Endodermal cell (in vitro differentiated cells): ENCODE data around the gene KIAA1671. TPM values are rescaled to one million over a fixed set of nuclear protein-coding genes. Genes with fewer than 3 reads are reported as not detected.

Source experiments
- DNase-seq: peaks from one replicate; pipeline ENCODE4 v3.0.0-alpha.2; 2017
- H3K27ac ChIP-seq: 2 replicates; pipeline ENCODE4 v1.5.1; 2013; ENCODE audit warnings: mild to moderate bottlenecking, low read depth, low read length, moderate library complexity
- H3K27me3 ChIP-seq: 2 replicates; pipeline ENCODE4 v1.6.1; 2013; ENCODE audit warnings: mild to moderate bottlenecking, low read length, moderate library complexity; ENCODE audit not compliant: insufficient read depth, control insufficient read depth, poor library complexity, severe bottlenecking
- H3K36me3 ChIP-seq: 2 replicates; pipeline ENCODE4 v1.7.0; 2013; ENCODE audit warnings: mild to moderate bottlenecking, low read length, moderate library complexity; ENCODE audit not compliant: control insufficient read depth, insufficient read depth
- H3K4me1 ChIP-seq: one replicate; pipeline ENCODE4 v1.7.0; 2013; ENCODE audit warnings: low read length; ENCODE audit not compliant: control insufficient read depth, insufficient read depth
- H3K4me3 ChIP-seq: 2 replicates; pipeline ENCODE4 v1.5.1; 2013; ENCODE audit warnings: mild to moderate bottlenecking, low read length, moderate library complexity
- H3K9ac ChIP-seq: 2 replicates; pipeline ENCODE4 v1.6.1; 2013; ENCODE audit warnings: mild to moderate bottlenecking, low read length, moderate library complexity; ENCODE audit not compliant: poor library complexity, severe bottlenecking; ENCODE audit errors: extremely low read depth
- H3K9me3 ChIP-seq: 2 replicates; pipeline ENCODE4 v1.6.1; 2013; ENCODE audit warnings: mild to moderate bottlenecking, low read length, moderate library complexity; ENCODE audit not compliant: control insufficient read depth
- H3K27ac Mint-ChIP-seq: 2 replicates; pipeline ENCODE4 v1.8.0; 2020; ENCODE audit warnings: mixed read lengths
- H3K27me3 Mint-ChIP-seq: 2 replicates; pipeline ENCODE4 v1.8.0; 2021; ENCODE audit warnings: mild to moderate bottlenecking, mixed read lengths; ENCODE audit not compliant: insufficient read depth
- H3K36me3 Mint-ChIP-seq: 2 replicates; pipeline ENCODE4 v1.8.0; 2020; ENCODE audit warnings: low read depth, mixed read lengths
- H3K4me1 Mint-ChIP-seq: 2 replicates; pipeline ENCODE4 v1.8.0; 2020; ENCODE audit warnings: mixed read lengths
- H3K4me3 Mint-ChIP-seq: 2 replicates; pipeline ENCODE4 v1.8.0; 2020; ENCODE audit warnings: mild to moderate bottlenecking, moderate library complexity, mixed read lengths
- H3K9me3 Mint-ChIP-seq: 2 replicates; pipeline ENCODE4 v1.8.0; 2020; ENCODE audit warnings: mild to moderate bottlenecking, mixed read lengths
- CTCF ChIP-seq: fragments of 200-600 bp; sonication (generic); conservative IDR thresholded peaks from 2 replicates; pipeline ENCODE4 v1.5.0; 2021; ENCODE audit warnings: antibody characterized with exemption, mild to moderate bottlenecking
- WGBS, 2 experiments: methylation state at CpG; one replicate each; pipeline versions ENCODE4 v1.1.5 to v1.1.7; 2013; ENCODE audit warnings: missing lambda C conversion rate in 2 of 2, mixed read lengths in 1 of 2; ENCODE audit not compliant: insufficient coverage in 1 of 2, insufficient read length in 1 of 2; 5-methylcytosine and 5-hydroxymethylcytosine counted together
- total RNA-seq, 2 donors: library from RNA; stranded (reverse); fragmentation: NEBNext Ultra II Directional in 1 of 2; extraction: Animal tissue kit (Norgen Biotek cat#: 25700) in 1 of 2; gene quantifications; 2 replicates in 1 of 2; 3 replicates in 1 of 2; pipeline ENCODE4 v1.2.1, GENCODE V29; 2021

Gene KIAA1671
- total RNA-seq, 2 donors from 2014 or later: 38.8 to 43.7 TPM

GRCh38 chr22:25023879-25024278, 71.4 kb downstream of the KIAA1671 start:
- Histone ChIP-seq H3K4me3 (no peak overlapping the region), H3K4me1 (no peaks in the 10 kb centered on the region), H3K9ac (no peak overlapping the region), H3K9me3 (no peaks in the 10 kb centered on the region), H3K36me3 (peaks cover 8% of the 10 kb centered on the region), H3K27ac (no peak overlapping the region), H3K27me3 (no peaks in the 10 kb centered on the region)
- Mint-ChIP-seq H3K36me3 (peaks cover 4% of the 10 kb centered on the region), H3K9me3 (no peaks in the 10 kb centered on the region), H3K27me3 (no peaks in the 10 kb centered on the region), H3K27ac (no peak overlapping the region), H3K4me3 (no peak overlapping the region), H3K4me1 (peaks cover 23% of the 10 kb centered on the region)
- no peak for TF ChIP-seq CTCF
- 92 to 100% methylated on average over 2 to 3 of the region's 3 CpGs for WGBS, 2 experiments
- no peak for DNase-seq

- no peaks in the 10 kb centered on the region for H3K9me3 ChIP-seq
- H3K4me3 ChIP-seq: no peak overlapping the region
- TF ChIP-seq CTCF: no peak
- H3K27me3 ChIP-seq: no peaks in the 10 kb centered on the region
- no peak overlapping the region for H3K4me3 Mint-ChIP-seq
- whole genome bisulfite sequencing, 2 experiments: 76 to 88% methylated on average over 3 of the region's 3 CpGs
- no peak overlapping the region for H3K27ac ChIP-seq
- DNase-seq: no peak
- peaks cover 12% of the 10 kb centered on the region for H3K36me3 ChIP-seq
- peaks cover 14% of the 10 kb centered on the region for H3K36me3 Mint-ChIP-seq
- H3K4me1 Mint-ChIP-seq: peaks cover 23% of the 10 kb centered on the region
- no peak overlapping the region for H3K27ac Mint-ChIP-seq
- no peaks in the 10 kb centered on the region for H3K4me1 ChIP-seq
- no peak overlapping the region for H3K9ac ChIP-seq
- no peaks in the 10 kb centered on the region for H3K9me3 Mint-ChIP-seq
- H3K27me3 Mint-ChIP-seq: no peaks in the 10 kb centered on the region
These were observed 72.4 kb downstream of the KIAA1671 start for GRCh38 chr22:25024895-25025294.

GRCh38 chr22:25025491-25026400, 73.2 kb downstream of the KIAA1671 start:
- H3K27me3 Mint-ChIP-seq: no peaks in the 10 kb centered on the region
- no peaks in the 10 kb centered on the region for H3K9me3 Mint-ChIP-seq
- H3K27me3 ChIP-seq: no peaks in the 10 kb centered on the region
- peak overlapping the region; percentile 68 for H3K27ac ChIP-seq
- peaks cover 19% of the 10 kb centered on the region for H3K4me1 Mint-ChIP-seq
- no peak overlapping the region for H3K4me3 Mint-ChIP-seq
- no peaks in the 10 kb centered on the region for H3K9me3 ChIP-seq
- H3K4me1 ChIP-seq: no peaks in the 10 kb centered on the region
- peaks cover 21% of the 10 kb centered on the region for H3K36me3 ChIP-seq
- peaks cover 20% of the 10 kb centered on the region for H3K36me3 Mint-ChIP-seq
- no peak overlapping the region for H3K4me3 ChIP-seq
- TF ChIP-seq CTCF: no peak
- no peak overlapping the region for H3K9ac ChIP-seq
- H3K27ac Mint-ChIP-seq: peak overlapping the region; percentile 36
- DNase-seq: no peak
- 83 to 92% methylated on average over 9 to 12 of the region's 12 CpGs for WGBS, 2 experiments
